Naive thymus-derived CD4-positive, alpha-beta T cell (primary cell): ENCODE measurements around the gene NHLRC3. TPM values are rescaled to one million over a fixed set of nuclear protein-coding genes. Genes with fewer than 3 reads are reported as not detected.

ENCODE experiments used
- ATAC-seq: fragments of 150-1000 bp; cut with Tn5 transposase; 2 replicates; pipeline ENCODE4 v1.10.0; 2021; ENCODE audit warnings: mild to moderate bottlenecking, moderate library complexity
- CTCF ChIA-PET: fragments of 350-600 bp; sonication (Branson Sonifier 250); formaldehyde crosslinking; loops from one replicate; lab custom pipeline; 2021; ENCODE audit warnings: antibody characterized with exemption; lab: Charles Lee
- POLR2A ChIA-PET: fragments of 350-600 bp; sonication (Branson Sonifier 250); formaldehyde crosslinking; loops from one replicate; lab custom pipeline; 2021; ENCODE audit warnings: antibody characterized with exemption, inconsistent platforms; lab: Charles Lee
- DNase-seq, 9 donors: peaks; one replicate each; pipeline versions ENCODE4 v3.0.0 to v3.0.0-alpha.2; 2020 to 2022; ENCODE audit warnings: mixed read lengths in 1 of 9
- H3K27ac ChIP-seq: one replicate; pipeline ENCODE4 v1.7.0; 2013; ENCODE audit warnings: mild to moderate bottlenecking, low read depth, low read length, moderate library complexity
- H3K27me3 ChIP-seq, 2 donors: one replicate each; pipeline ENCODE4 v1.7.0; 2013; ENCODE audit warnings: low read length in 2 of 2, mild to moderate bottlenecking in 2 of 2, moderate library complexity in 2 of 2; ENCODE audit not compliant: control insufficient read depth in 2 of 2, insufficient read depth in 2 of 2
- H3K36me3 ChIP-seq, 3 experiments: 1 replicate in 2 of 3; 2 replicates in 1 of 3; pipeline ENCODE4 v1.7.0; 2013; ENCODE audit warnings: low read length in 3 of 3, mild to moderate bottlenecking in 3 of 3, moderate library complexity in 1 of 3; ENCODE audit not compliant: insufficient read depth in 3 of 3, control insufficient read depth in 2 of 3
- H3K4me1 ChIP-seq, 2 donors: one replicate each; pipeline ENCODE4 v1.7.0; 2013; ENCODE audit warnings: low read length in 2 of 2, mild to moderate bottlenecking in 2 of 2, moderate library complexity in 1 of 2; ENCODE audit not compliant: control insufficient read depth in 2 of 2, insufficient read depth in 2 of 2
- H3K4me3 ChIP-seq: 2 replicates; pipeline ENCODE4 v1.7.0; 2013; ENCODE audit warnings: mild to moderate bottlenecking, low read length
- H3K9me3 ChIP-seq, 3 experiments: 1 replicate in 2 of 3; 2 replicates in 1 of 3; pipeline ENCODE4 v1.7.0; 2013; ENCODE audit warnings: low read length in 3 of 3; ENCODE audit not compliant: control insufficient read depth in 2 of 3
- H3K27ac Mint-ChIP-seq, 9 donors: one replicate each; pipeline ENCODE4 v1.8.0; 2020 to 2022; ENCODE audit warnings: mixed read lengths in 9 of 9, mild to moderate bottlenecking in 8 of 9, moderate library complexity in 5 of 9, inconsistent platforms in 2 of 9
- H3K27me3 Mint-ChIP-seq, 5 donors: one replicate each; pipeline ENCODE4 v1.8.0; 2021 to 2022; ENCODE audit warnings: mixed read lengths in 5 of 5, mild to moderate bottlenecking in 1 of 5
- H3K36me3 Mint-ChIP-seq, 5 donors: one replicate each; pipeline ENCODE4 v1.8.0; 2020 to 2022; ENCODE audit warnings: mixed read lengths in 5 of 5, mild to moderate bottlenecking in 3 of 5, inconsistent platforms in 1 of 5
- H3K4me1 Mint-ChIP-seq, 7 donors: one replicate each; pipeline ENCODE4 v1.8.0; 2020 to 2022; ENCODE audit warnings: mixed read lengths in 7 of 7, mild to moderate bottlenecking in 3 of 7, inconsistent platforms in 1 of 7
- H3K4me3 Mint-ChIP-seq, 10 donors: one replicate each; pipeline ENCODE4 v1.8.0; 2020 to 2022; ENCODE audit warnings: mild to moderate bottlenecking in 10 of 10, mixed read lengths in 10 of 10, moderate library complexity in 6 of 10, inconsistent platforms in 2 of 10
- H3K9me3 Mint-ChIP-seq, 11 donors: one replicate each; pipeline ENCODE4 v1.8.0; 2020 to 2022; ENCODE audit warnings: mixed read lengths in 11 of 11, mild to moderate bottlenecking in 4 of 11, inconsistent platforms in 1 of 11, moderate library complexity in 1 of 11
- intact Hi-C, 2 donors: fragments of 100-400 bp; cut with micrococcal nuclease; formaldehyde crosslinking; loops; one replicate each; pipeline ENCODE4 v1.15.1; 2023
- polyA plus RNA-seq, 2 donors: library from polyadenylated mRNA; unstranded; fragments of 300-500 nt; fragmentation: Illumina TruSeq; gene quantifications; one replicate each; pipeline ENCODE4 v1.2.3, GENCODE V29; 2021
- total RNA-seq, 6 experiments: library from RNA in 5 of 6; stranded (reverse) in 5 of 6; gene quantifications; 1 replicate in 5 of 6; 2 replicates in 1 of 6; pipeline ENCODE4 v1.2.3 and lab custom pipeline; 2021 to 2026

NHLRC3 gene
- total and polyA plus RNA-seq, 7 experiments from 2014 or later, result 3.4 to 30.6 (median 15.6) TPM

- no peak overlapping the region for H3K27ac ChIP-seq
- no peak overlapping the region for H3K4me3 Mint-ChIP-seq
- DNase-seq, result no peak
- POLR2A ChIA-PET, result no interaction called here
- no peaks in the 10 kb centered on the region for H3K9me3 Mint-ChIP-seq
- no peaks in the 10 kb centered on the region for H3K9me3 ChIP-seq
- intact Hi-C loops, result no loop called here
- no peaks in the 10 kb centered on the region for H3K27me3 ChIP-seq
- peaks cover 0 to 6% (median 0%) of the 10 kb centered on the region in 5 donors for H3K27me3 Mint-ChIP-seq
- H3K27ac Mint-ChIP-seq, result no peak overlapping the region
- no peaks in the 10 kb centered on the region for H3K36me3 Mint-ChIP-seq
- CTCF ChIA-PET, result no interaction called here
- ATAC-seq, result no peak
- no peak overlapping the region for H3K4me3 ChIP-seq
- H3K4me1 Mint-ChIP-seq, result peaks cover 0 to 15% (median 6%) of the 10 kb centered on the region in 7 donors
- no peaks in the 10 kb centered on the region for H3K36me3 ChIP-seq
- no peaks in the 10 kb centered on the region for H3K4me1 ChIP-seq
Measured at GRCh38 chr13:39099231-39099630, 61.0 kb downstream of the NHLRC3 start.

Other genes starting within 250 kb of the NHLRC3 start
- not detected for gene STOML3, start 47.6 kb upstream of the NHLRC3 start, total RNA-seq
- not detected for gene STOML3, start 47.6 kb upstream of the NHLRC3 start, polyA plus RNA-seq
- gene PROSER1, start 367 bp upstream of the NHLRC3 start, total RNA-seq, result 10 to 100 TPM; 36.1 to 65.7 (median 47.3) TPM
- 10 to 100 TPM in 1 of 2 donors, 1 to 10 TPM in 1; 9.5 to 22.1 TPM for gene PROSER1, start 367 bp upstream of the NHLRC3 start, polyA plus RNA-seq